GM18858 (cell line): ENCODE data around the gene MICB.
"Not testable (repeated sequence)": the region's sequence is repeated elsewhere in the genome, so short reads cannot be mapped to it uniquely, and the experiment has no call there.

Source experiments
- ATAC-seq: cut with Tn5 transposase; IDR thresholded peaks from one replicate; pipeline ENCODE4 v1.9.1; 2021; ENCODE audit not compliant: unreplicated experiment

Gene MICB

DNA sequence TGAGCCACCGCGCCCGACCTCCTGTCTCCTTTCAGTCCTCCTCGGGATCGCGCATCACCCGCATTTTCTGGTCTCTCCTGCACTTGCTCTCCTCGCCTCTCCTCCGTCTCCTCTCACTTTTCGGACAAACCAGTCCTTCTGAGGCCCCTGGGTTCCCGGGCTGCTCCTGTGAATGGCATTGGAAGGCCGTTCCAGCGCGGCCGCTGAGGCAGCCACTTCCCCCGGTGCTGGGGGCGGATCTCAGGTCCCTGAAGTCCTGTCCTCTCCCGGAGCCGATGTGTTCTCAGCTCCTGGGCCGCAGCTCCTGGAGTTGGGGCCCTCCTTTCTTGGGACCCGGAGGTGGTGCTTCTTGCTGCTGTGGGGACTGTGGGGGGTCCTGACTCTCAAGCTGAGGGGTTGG is 803 bp downstream of the MICB start:
- no peak for ATAC-seq

DNA sequence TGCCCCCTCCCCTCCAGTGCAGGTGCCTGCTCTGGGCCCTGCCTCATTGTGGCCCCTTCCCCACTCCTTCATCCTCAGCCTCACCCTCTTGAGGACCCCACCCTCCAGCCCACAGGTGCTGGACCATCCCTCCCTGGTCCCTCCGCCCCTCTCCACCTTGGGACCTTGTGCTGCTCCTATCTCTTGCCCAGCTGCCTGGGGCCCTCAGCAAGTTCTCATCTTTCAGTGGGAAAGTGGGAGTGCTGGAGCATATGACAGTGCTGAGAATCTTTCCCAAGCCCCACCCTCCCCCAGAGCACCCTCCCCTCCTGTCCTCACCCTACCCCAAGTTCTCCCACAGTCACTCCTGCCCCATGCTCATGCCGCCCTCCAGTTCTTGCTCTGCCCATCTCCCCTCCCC is 1.7 kb downstream of the MICB start:
- not testable (repeated sequence) for ATAC-seq

DNA sequence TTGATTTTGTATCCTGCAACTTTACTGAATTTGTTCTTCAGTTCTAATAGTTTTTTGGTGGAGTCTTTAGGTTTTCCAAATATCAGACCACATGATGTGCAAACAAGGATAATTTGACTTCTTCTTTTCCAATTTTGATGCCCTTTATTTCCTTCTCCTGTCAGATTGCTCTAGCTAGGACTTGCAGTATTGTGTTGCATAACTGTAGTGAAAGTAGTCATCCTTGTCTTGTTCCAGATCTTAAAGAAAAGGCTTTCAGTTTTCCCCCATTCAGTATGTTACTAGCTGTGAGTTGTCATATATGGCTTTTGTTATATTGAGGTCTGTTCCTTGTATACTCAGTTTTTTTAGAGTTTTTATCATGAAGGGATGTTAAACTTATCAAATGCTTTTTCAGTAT is 4.6 kb downstream of the MICB start:
- no peak for ATAC-seq

DNA sequence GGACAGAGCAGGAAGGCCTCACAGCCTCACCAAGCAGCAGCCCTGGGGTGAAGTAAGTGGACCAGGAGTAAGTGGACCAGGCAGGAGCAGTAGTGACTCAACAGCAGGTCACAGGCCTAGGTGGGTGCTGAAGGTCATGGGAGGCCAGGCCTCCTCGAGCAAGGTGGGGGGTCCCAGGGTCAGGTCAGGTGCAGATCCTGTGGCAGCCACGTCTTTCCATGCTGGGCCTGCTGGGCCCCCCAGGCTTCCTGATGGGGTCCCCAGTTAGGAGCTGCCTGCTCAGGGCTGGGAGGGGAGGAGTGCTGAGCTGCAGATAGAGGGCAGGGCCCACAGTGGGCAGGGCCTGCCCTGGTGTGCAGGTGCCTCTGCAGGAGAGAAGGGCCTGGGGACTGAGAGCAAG is 11.1 kb downstream of the MICB start:
- not testable (repeated sequence) for ATAC-seq

- no peak for ATAC-seq
These were observed 12.1 kb downstream of the MICB start for GRCh38 chr6:31510007-31510406.

DNA sequence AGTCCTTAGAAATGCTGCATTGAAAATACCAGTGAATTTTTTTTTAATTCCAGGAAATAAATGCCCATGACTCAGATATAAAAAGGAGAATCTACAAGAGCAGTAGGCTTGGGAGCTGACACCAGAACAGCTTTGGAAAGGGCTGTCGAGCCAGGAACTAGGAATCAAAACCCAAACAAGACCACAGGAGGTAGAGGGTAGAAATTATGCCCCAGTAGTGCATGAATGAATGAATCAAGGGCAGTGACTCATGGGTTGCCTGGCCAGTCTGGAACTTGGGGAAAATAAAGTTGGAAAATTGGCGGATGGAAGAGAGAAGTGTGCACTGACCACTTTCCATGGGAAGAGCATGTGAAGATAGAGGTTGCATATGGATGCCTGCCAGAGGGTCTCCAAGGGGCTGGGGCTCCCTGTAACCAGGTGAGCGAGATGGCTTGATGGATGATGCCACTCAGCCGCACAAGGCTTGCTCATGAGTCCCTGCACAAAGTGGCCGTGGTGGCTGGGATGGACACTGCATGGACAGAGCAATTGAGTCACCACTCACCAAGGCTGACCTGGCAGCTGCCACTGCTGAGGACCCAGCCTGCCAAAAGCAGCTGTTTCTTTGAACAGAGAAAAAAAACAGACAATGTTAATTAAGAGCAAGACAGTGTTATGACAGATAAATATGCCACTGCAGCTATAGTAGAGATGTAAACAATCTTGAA is 15.7 kb downstream of the MICB start:
- no peak for ATAC-seq

GRCh38 chr6:31521835-31522234 is 23.9 kb downstream of the MICB start:
- no peak for ATAC-seq

DNA sequence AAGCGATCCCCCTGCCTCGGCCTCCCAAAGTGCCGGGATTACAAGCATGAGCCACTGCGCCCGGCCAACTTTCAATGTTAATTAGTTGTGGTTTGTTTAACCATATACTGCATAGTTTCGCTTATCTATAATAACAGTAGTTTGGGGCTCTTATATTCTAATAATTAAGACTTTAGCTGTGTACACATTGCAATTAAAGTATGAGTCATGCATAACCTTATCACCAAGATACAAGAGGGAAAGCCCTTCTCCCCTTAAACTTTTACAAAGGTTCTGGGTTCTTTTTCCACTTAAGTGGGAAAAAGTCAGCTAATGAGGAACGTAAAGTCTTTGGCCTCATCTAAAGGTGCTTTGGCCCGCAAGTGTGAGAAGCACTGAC is 27.6 kb downstream of the MICB start:
- no peak for ATAC-seq

DNA sequence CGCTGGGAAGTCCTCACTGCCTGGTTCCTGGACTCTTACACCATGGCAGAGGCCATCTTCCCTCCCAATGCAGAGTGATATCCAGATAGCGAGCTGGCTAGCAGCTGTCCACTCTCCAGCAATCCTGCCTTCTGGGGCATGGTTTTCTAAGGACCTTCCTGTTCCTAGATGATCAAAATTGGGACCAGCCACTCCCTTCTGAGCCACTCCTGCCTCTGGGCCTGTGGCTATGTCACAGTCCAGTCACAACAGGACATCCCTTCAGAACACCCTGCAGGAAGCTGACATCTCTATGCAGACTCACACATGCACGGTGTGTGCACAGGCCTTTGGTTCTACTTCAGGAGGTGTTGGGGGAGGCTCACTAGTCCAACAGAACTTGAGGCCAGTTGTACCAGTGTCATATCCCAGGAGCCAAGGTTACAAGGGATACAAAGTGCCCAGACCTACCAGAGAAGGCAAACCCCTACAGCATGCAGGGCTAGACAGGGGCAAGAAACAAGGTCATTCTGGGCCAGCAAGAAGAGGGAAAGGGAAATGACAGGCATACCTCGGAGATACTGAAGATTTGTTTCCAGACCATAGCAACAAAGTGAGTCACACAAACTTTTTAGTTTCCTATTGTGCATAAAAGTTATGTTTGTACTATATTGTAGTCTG is 28.1 kb downstream of the MICB start:
- ATAC-seq: no peak

DNA sequence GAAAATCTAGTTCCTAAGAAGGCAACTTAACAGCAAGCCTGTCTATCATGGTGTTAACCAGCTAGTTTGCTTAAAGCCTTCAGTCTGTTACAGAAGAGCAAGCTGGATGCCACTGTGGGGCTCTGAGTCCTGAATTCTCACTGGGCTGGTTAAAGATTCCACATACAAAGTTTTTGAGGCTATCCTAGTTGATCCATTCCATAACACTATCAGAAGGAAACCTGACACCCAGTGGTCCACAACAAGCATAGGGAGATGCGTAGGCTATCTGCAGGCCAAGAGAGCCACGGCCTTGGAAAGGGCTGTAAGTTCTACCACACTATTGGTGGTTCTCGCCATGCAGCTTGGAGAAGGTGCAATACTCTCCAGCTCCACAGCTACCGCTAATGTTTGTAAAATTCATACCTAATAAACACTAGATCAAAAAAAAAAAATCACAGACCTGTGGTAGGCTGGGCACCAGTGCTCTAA is 30.4 kb downstream of the MICB start:
- ATAC-seq: no peak

GRCh38 chr6:31528821-31529328 is 30.9 kb downstream of the MICB start, which contains the start of gene MCCD1:
TSS of gene MCCD1 (plus strand) at chr6:31528962. CDS start at chr6:31529015, 53 bp downstream.
- no peak for ATAC-seq

DNA sequence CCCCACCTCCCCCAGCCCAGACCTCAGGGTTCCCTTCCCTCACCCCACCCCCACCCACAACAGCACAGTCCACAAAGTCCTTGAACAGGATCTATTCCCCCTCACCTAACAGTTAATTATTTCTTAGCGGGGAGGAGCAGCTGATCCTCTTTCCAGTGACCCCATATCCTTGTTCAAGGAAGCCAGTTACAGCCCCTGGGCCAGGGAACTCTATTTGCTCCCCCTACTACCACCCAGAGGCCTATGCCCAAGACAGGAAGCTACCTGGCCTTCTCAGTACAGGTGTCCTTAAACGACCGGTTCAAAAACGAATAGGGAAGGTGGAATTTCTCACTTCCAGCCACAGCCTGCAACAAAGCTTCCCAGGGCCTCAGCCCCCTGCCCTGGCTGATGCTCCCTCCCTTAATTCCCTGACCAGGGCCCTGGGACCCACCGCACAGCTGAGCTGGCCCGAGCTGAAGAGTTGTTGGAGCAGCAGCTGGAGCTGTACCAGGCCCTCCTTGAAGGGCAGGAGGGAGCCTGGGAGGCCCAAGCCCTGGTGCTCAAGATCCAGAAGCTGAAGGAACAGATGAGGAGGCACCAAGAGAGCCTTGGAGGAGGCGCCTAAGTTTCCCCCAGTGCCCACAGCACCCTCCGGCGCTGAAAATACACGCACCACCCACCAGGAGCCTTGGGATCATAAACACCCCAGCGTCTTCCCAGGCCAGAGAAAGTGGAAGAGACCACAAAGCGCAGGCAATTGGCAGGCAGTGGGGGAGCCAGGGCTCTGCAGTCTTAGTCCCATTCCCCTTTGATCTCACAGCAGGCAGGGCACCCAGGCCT is 31.6 kb downstream of the MICB start:
- ATAC-seq: no peak

- no peak for ATAC-seq
These were observed 32.7 kb downstream of the MICB start for GRCh38 chr6:31530659-31531058.

DNA sequence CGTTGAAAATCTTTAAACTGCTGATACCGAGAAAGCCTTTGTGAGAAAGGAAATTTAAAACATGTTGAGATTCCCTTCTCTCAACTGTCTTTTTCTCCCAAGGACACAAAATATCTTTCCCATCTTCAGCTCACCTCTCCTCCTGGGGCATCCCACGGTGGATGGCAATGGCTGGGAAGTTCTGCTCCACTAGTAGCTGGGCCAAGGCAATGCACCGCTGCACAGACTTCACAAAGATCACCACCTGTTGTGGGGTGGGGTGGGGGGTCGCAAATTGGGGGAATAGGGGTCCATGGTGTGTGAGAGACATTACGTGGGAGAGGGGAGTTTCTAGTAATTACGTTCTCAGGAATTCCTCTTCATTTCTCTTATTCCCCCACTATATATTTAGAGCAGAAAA is 33.2 kb downstream of the MICB start:
- ATAC-seq: no peak

- no peak for ATAC-seq
These were observed 34.1 kb downstream of the MICB start for GRCh38 chr6:31531771-31532643.

GRCh38 chr6:31532644-31533454 is 34.9 kb downstream of the MICB start:
- ATAC-seq: no peak

DNA sequence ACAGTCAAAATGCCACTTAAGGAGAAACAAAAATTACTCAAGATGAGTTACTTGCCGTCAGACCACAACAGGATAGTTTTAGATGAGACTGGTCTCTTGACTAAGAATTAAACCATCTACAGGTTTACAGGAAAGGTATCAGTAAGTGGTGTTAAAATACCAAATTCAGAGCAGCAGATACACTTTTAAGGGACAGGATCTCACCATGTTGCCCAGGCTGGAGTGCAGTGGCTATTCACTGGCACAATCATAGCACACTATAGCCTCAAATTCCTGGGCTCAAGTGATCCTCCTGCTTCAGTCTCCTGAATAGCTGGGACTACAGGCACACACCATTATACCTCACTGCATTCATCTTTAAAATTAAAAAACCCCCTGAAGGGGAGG is 35.5 kb downstream of the MICB start:
- no peak for ATAC-seq

- no peak for ATAC-seq
These were observed 36.1 kb downstream of the MICB start for GRCh38 chr6:31534011-31534410.

- no peak for ATAC-seq
These were observed 36.6 kb downstream of the MICB start for GRCh38 chr6:31534521-31535040.
